A673 (cell line): ENCODE measurements around the gene OBI1.

Source experiments
- EZH2 ChIP-seq: fragments of 200-600 bp; sonication (generic); IDR thresholded peaks from 2 replicates; pipeline ENCODE4 v1.6.1; 2017; ENCODE audit warnings: borderline replicate concordance, low read depth, mild to moderate bottlenecking, mixed read lengths, antibody characterized with exemption, low read length; ENCODE audit not compliant: poor library complexity, severe bottlenecking
- TF ChIP-seq, protein P1 (sequence below): fragments of 300-800, 200-600 bp; sonication (generic); conservative IDR thresholded peaks from 2 replicates; pipeline ENCODE4 v1.5.1; 2017; ENCODE audit warnings: low read depth, mild to moderate bottlenecking, antibody characterized with exemption, low read length, moderate library complexity, mixed read lengths

DNA sequence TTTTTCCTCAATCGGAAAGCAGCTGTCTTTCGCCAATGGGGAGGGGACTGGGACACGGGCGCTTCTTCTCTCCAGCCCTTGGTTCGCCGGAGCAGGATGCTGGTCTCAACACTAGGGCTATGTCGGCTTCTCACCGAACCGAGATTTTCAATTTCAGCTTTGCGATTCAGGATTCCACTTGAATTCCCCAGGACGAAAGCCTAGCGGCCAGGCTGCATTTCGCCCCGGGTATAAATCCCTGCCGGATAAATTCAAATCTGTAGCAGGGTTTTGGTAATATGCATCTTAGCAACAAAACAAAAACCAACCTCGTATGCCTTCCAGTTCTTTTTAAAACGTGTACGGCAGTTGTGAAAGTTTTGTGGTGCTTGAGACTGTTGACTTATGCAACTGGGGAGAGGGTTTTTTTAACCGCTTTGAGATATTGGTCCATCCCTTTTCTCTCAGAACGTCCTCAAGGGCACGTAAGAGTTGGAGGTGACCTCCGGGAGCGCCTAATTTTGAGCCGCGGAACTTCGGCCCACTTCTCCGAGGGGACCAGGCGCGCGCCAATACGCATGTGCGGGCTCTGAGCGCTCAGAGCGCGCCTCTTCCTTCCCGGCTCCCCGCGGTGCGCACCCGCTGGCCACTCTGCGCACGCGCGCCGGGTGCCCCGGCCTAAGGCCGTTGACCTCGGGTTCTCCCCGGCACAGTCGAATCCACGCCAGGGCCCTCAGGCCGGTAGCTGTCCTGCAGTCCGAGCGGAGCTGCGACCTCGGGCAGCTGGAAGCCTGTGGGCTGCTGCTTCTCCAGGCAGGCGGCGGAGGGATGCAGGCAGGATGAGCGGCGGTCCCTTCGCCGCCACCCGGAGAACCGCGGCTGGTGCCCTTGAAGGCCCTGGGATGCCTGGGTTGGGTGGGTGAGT is 63.2 kb downstream of the OBI1 start:
- TF ChIP-seq, protein P1, sequence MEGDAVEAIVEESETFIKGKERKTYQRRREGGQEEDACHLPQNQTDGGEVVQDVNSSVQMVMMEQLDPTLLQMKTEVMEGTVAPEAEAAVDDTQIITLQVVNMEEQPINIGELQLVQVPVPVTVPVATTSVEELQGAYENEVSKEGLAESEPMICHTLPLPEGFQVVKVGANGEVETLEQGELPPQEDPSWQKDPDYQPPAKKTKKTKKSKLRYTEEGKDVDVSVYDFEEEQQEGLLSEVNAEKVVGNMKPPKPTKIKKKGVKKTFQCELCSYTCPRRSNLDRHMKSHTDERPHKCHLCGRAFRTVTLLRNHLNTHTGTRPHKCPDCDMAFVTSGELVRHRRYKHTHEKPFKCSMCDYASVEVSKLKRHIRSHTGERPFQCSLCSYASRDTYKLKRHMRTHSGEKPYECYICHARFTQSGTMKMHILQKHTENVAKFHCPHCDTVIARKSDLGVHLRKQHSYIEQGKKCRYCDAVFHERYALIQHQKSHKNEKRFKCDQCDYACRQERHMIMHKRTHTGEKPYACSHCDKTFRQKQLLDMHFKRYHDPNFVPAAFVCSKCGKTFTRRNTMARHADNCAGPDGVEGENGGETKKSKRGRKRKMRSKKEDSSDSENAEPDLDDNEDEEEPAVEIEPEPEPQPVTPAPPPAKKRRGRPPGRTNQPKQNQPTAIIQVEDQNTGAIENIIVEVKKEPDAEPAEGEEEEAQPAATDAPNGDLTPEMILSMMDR: no peak
- TF ChIP-seq EZH2: no peak
